ENCODE data around the gene STPG1. TPM values are rescaled to one million over a fixed set of nuclear protein-coding genes. Genes with fewer than 3 reads are reported as not detected.
"Not testable (repeated sequence)": the region's sequence is repeated elsewhere in the genome, so short reads cannot be mapped to it uniquely, and the experiment has no call there.

The STPG1 gene, protein sequence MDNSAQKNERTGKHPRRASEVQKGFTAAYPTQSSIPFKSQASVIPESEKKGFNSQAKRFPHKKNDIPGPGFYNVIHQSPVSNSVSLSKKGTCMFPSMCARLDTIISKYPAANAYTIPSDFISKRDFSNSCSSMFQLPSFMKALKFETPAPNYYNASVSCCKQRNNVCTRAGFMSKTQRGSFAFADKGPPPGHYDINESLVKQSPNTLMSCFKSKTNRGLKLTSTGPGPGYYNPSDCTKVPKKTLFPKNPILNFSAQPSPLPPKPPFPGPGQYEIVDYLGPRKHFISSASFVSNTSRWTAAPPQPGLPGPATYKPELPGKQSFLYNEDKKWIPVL
- total RNA-seq (1 to 10 TPM; 3.8 to 5.7 TPM), polyA plus RNA-seq (1 to 10 TPM; 2.1 to 3.7 TPM)
- long read RNA-seq, donor 1, partial matches to known transcripts, result 8 of 14 reads
- long read RNA-seq, donor 1, other reads (novel, unspliced or antisense), result 1 of 14 reads
- long read RNA-seq, donor 2, partial matches to known transcripts, result 0 of 2 reads
- long read RNA-seq, donor 2, other reads (novel, unspliced or antisense), result 1 of 2 reads

GRCh38 chr1:24413350-24414163 is at the start of gene STPG1:
Gene STPG1 (minus strand): TSS chr1:24413782. CDS start chr1:24401388, 12,394 bp downstream.
- no peak within 1 kb of the TSS for H3K27ac ChIP-seq (ENCODE audit: low read depth in 1 of 2, low read length in 2 of 2)
- H3K9me3 ChIP-seq (ENCODE audit: control insufficient read depth, low read length), result no peaks in the 10 kb centered on the region
- peak within 1 kb of the TSS; percentile 46 to 72 for H3K4me3 ChIP-seq (ENCODE audit: low read length in 2 of 2)
- no peaks in the 10 kb centered on the region for H3K4me1 ChIP-seq (ENCODE audit: control insufficient read depth in 1 of 2, insufficient read depth in 2 of 2, low read length in 2 of 2)
- WGBS, 2 donors, result 5% methylated on average over 48 of the region's 48 CpGs
- ATAC-seq (ENCODE audit: low FRiP score) (peak; percentile 87), DNase-seq (peak; percentile 83 to 89)
- intact Hi-C loops (cut with DNase I), result loop anchor here in 1 of 2 donors (10.0 kb wide), 1 partner anchor 231 kb away; the partner anchor contains the start of gene SRRM1
- no peaks in the 10 kb centered on the region for H3K27me3 ChIP-seq (ENCODE audit: control insufficient read depth in 1 of 2, insufficient read depth in 2 of 2, low read length in 1 of 2)
- H3K36me3 ChIP-seq (ENCODE audit: control insufficient read depth in 1 of 2, insufficient read depth in 2 of 2, low read length in 1 of 2), result no peaks in the 10 kb centered on the region

DNA sequence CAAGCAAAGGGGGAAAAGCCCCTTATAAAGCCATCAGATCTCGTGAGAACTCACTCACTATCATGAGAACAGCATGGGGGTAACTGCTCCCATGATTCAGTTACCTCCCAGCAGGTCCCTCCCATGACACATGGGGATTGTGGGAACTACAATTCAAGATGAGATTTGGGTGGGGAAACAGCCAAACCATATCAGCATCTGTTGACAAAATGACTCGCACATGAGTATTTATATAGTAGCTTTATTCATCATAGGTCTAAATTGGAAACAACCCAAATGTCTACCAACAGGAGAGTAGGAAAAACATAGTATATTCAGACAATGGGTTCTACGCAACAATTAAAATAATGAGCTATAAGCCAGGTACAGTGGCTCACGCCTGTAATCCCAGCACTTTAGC is 48.5 kb upstream of the STPG1 start:
- H3K27me3 ChIP-seq (ENCODE audit: control insufficient read depth in 1 of 2, insufficient read depth in 2 of 2, low read length in 1 of 2); DNase-seq; H3K4me1 ChIP-seq (ENCODE audit: control insufficient read depth in 1 of 2, insufficient read depth in 2 of 2, low read length in 2 of 2); H3K36me3 ChIP-seq (ENCODE audit: control insufficient read depth in 1 of 2, insufficient read depth in 2 of 2, low read length in 1 of 2); intact Hi-C loops (cut with DNase I); H3K9me3 ChIP-seq (ENCODE audit: control insufficient read depth, low read length); H3K27ac ChIP-seq (ENCODE audit: low read depth in 1 of 2, low read length in 2 of 2); H3K4me3 ChIP-seq (ENCODE audit: low read length in 2 of 2); ATAC-seq (ENCODE audit: low FRiP score): not testable (repeated sequence)
- 85% methylated on average over 4 of the region's 4 CpGs for WGBS, 2 donors

- ATAC-seq (ENCODE audit: low FRiP score) (no peak), DNase-seq (no peak)
- H3K9me3 ChIP-seq (ENCODE audit: control insufficient read depth, low read length), result no peaks in the 10 kb centered on the region
- 84 to 86% methylated on average over 6 of the region's 6 CpGs for WGBS, 2 donors
- H3K27me3 ChIP-seq (ENCODE audit: control insufficient read depth in 1 of 2, insufficient read depth in 2 of 2, low read length in 1 of 2), result no peaks in the 10 kb centered on the region
- no peaks in the 10 kb centered on the region for H3K36me3 ChIP-seq (ENCODE audit: control insufficient read depth in 1 of 2, insufficient read depth in 2 of 2, low read length in 1 of 2)
- no peak overlapping the region for H3K27ac ChIP-seq (ENCODE audit: low read depth in 1 of 2, low read length in 2 of 2)
- intact Hi-C loops (cut with DNase I), result no loop called here
- H3K4me3 ChIP-seq (ENCODE audit: low read length in 2 of 2), result no peak overlapping the region
- H3K4me1 ChIP-seq (ENCODE audit: control insufficient read depth in 1 of 2, insufficient read depth in 2 of 2, low read length in 2 of 2), result no peaks in the 10 kb centered on the region
Observed at GRCh38 chr1:24459551-24460266, 46.1 kb upstream of the STPG1 start.

DNA sequence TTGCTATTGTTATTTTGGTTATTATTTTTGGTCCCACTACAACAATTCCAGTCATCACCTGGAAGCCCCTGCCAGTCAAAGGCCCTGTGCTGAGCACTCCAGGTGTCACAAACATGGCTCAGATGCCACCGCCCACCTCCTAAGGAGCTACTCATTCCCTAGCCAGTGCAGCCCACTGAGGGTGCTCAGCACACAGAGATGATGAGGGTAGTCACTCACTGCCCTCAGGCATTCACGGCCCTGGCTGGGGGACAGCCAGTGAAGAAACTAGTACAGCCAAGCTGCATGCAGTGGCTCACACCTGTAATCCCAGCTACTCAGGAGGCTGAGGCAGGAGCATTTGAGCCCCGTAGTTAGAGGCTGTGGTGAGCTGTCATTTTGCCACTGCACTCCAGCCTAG is 44.3 kb upstream of the STPG1 start:
- Histone ChIP-seq H3K27me3 (ENCODE audit: control insufficient read depth in 1 of 2, insufficient read depth in 2 of 2, low read length in 1 of 2) (no peaks in the 10 kb centered on the region), H3K4me1 (ENCODE audit: control insufficient read depth in 1 of 2, insufficient read depth in 2 of 2, low read length in 2 of 2) (no peaks in the 10 kb centered on the region), H3K27ac (ENCODE audit: low read depth in 1 of 2, low read length in 2 of 2) (no peak overlapping the region), H3K36me3 (ENCODE audit: control insufficient read depth in 1 of 2, insufficient read depth in 2 of 2, low read length in 1 of 2) (no peaks in the 10 kb centered on the region), H3K9me3 (ENCODE audit: control insufficient read depth, low read length) (no peaks in the 10 kb centered on the region), H3K4me3 (ENCODE audit: low read length in 2 of 2) (no peak overlapping the region)
- DNase-seq (no peak), ATAC-seq (ENCODE audit: low FRiP score) (no peak)
- WGBS, 2 donors, result 90 to 92% methylated on average over 3 of the region's 3 CpGs
- intact Hi-C loops (cut with DNase I), result no loop called here

DNA sequence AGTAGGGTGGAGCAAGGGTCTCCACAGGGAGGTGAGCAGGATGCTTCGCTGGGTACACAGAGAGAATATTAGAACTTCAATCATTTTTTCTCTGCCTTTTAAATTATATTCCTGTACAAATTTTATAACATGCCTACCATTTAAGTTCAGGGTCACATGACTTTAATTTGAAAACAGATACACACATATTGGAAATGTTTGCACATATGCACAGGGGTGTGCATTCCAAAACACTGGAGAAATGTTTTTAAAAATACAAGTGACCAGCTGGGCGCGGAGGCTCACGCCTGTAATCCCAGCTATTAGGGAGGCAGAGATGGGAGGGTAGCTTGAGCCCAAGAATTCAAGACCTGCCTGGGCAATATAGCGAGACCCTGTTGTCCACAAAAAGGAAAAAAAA is 41.7 kb upstream of the STPG1 start:
- WGBS, 2 donors, result 95 to 98% methylated on average over 5 of the region's 5 CpGs
- no peaks in the 10 kb centered on the region for H3K27me3 ChIP-seq (ENCODE audit: control insufficient read depth in 1 of 2, insufficient read depth in 2 of 2, low read length in 1 of 2)
- intact Hi-C loops (cut with DNase I), result no loop called here
- H3K4me3 ChIP-seq (ENCODE audit: low read length in 2 of 2), result no peak overlapping the region
- DNase-seq, result no peak
- ATAC-seq (ENCODE audit: low FRiP score), result no peak
- H3K36me3 ChIP-seq (ENCODE audit: control insufficient read depth in 1 of 2, insufficient read depth in 2 of 2, low read length in 1 of 2), result peaks cover 0 to 6% of the 10 kb centered on the region in 2 donors
- no peaks in the 10 kb centered on the region for H3K9me3 ChIP-seq (ENCODE audit: control insufficient read depth, low read length)
- H3K4me1 ChIP-seq (ENCODE audit: control insufficient read depth in 1 of 2, insufficient read depth in 2 of 2, low read length in 2 of 2), result no peaks in the 10 kb centered on the region
- no peak overlapping the region for H3K27ac ChIP-seq (ENCODE audit: low read depth in 1 of 2, low read length in 2 of 2)

- H3K36me3 ChIP-seq (ENCODE audit: control insufficient read depth in 1 of 2, insufficient read depth in 2 of 2, low read length in 1 of 2), result peaks cover 0 to 6% of the 10 kb centered on the region in 2 donors
- no peaks in the 10 kb centered on the region for H3K9me3 ChIP-seq (ENCODE audit: control insufficient read depth, low read length)
- ATAC-seq (ENCODE audit: low FRiP score) (no peak), DNase-seq (no peak)
- intact Hi-C loops (cut with DNase I), result no loop called here
- no peak overlapping the region for H3K27ac ChIP-seq (ENCODE audit: low read depth in 1 of 2, low read length in 2 of 2)
- no peak overlapping the region for H3K4me3 ChIP-seq (ENCODE audit: low read length in 2 of 2)
- no peaks in the 10 kb centered on the region for H3K4me1 ChIP-seq (ENCODE audit: control insufficient read depth in 1 of 2, insufficient read depth in 2 of 2, low read length in 2 of 2)
- H3K27me3 ChIP-seq (ENCODE audit: control insufficient read depth in 1 of 2, insufficient read depth in 2 of 2, low read length in 1 of 2), result no peaks in the 10 kb centered on the region
- 74 to 78% methylated on average over 5 of the region's 5 CpGs for WGBS, 2 donors
Observed at GRCh38 chr1:24454673-24455072, 41.1 kb upstream of the STPG1 start.

DNA sequence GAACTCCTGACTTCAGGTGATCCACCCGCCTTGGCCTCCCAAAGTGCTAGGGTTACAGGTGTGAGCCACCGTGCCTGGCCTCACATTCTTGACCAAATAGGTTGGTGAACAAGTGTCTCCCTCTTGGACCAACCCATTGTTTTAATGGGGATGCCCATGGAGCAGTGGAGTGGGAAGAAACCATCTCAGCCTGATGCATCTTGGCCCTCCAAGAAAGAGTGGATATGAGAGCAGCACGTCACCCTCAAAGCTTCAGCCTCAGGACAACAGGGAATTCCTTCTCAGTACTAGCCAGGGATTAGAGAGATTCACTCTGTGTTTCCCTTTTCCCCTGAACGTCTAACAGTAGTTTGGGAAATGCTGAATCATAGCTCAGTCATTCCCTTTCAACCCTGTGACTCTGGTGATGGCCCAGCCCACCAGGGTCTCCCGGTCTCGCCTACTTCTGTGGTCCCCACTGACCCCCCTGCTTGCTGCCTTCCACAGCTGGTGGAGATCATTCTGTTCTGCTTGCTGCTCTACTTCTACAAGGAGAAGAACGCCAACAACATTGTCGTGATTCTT is 39.4 kb upstream of the STPG1 start:
- DNase-seq (no peak), ATAC-seq (ENCODE audit: low FRiP score) (no peak)
- Histone ChIP-seq H3K4me1 (ENCODE audit: control insufficient read depth in 1 of 2, insufficient read depth in 2 of 2, low read length in 2 of 2) (no peaks in the 10 kb centered on the region), H3K27me3 (ENCODE audit: control insufficient read depth in 1 of 2, insufficient read depth in 2 of 2, low read length in 1 of 2) (no peaks in the 10 kb centered on the region), H3K9me3 (ENCODE audit: control insufficient read depth, low read length) (no peaks in the 10 kb centered on the region), H3K36me3 (ENCODE audit: control insufficient read depth in 1 of 2, insufficient read depth in 2 of 2, low read length in 1 of 2) (peaks cover 0 to 6% of the 10 kb centered on the region in 2 donors), H3K27ac (ENCODE audit: low read depth in 1 of 2, low read length in 2 of 2) (no peak overlapping the region), H3K4me3 (ENCODE audit: low read length in 2 of 2) (no peak overlapping the region)
- intact Hi-C loops (cut with DNase I), result no loop called here
- 83 to 86% methylated on average over 8 of the region's 8 CpGs for WGBS, 2 donors

DNA sequence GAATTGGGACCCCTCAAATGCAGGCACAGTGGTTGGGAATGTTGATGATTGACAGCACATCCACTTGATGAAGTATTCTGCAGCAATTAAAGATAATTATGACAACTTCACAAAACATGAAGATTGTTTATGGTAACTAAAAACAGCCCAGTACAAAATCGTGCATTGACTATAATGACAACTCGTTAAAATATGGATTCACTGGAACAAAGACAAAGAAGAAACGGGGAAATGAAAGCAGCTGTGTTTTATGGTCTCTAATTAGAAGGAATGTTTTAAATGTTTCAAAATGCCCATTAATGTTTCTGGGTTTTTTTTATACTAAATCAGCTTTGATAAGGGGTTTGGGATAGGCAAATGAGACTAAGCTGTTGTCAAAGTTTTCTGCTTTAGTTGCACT is 38.2 kb upstream of the STPG1 start:
- peaks cover 0 to 6% of the 10 kb centered on the region in 2 donors for H3K36me3 ChIP-seq (ENCODE audit: control insufficient read depth in 1 of 2, insufficient read depth in 2 of 2, low read length in 1 of 2)
- no peaks in the 10 kb centered on the region for H3K9me3 ChIP-seq (ENCODE audit: control insufficient read depth, low read length)
- H3K27ac ChIP-seq (ENCODE audit: low read depth in 1 of 2, low read length in 2 of 2), result no peak overlapping the region
- H3K27me3 ChIP-seq (ENCODE audit: control insufficient read depth in 1 of 2, insufficient read depth in 2 of 2, low read length in 1 of 2), result no peaks in the 10 kb centered on the region
- no peaks in the 10 kb centered on the region for H3K4me1 ChIP-seq (ENCODE audit: control insufficient read depth in 1 of 2, insufficient read depth in 2 of 2, low read length in 2 of 2)
- intact Hi-C loops (cut with DNase I), result no loop called here
- no peak for ATAC-seq (ENCODE audit: low FRiP score)
- no peak overlapping the region for H3K4me3 ChIP-seq (ENCODE audit: low read length in 2 of 2)
- DNase-seq, result no peak
- WGBS, 2 donors, result 82 to 90% methylated on average over 3 of the region's 3 CpGs

All from aorta (tissue), 5 donors.